IPS-20b (cell line): ENCODE measurements around the gene CEMIP.

ENCODE experiments used
- H3K27ac ChIP-seq: one replicate; pipeline ENCODE4 v1.5.1; 2013; ENCODE audit warnings: low read length
- H3K27me3 ChIP-seq: 2 replicates; pipeline ENCODE4 v1.6.1; 2013; ENCODE audit warnings: mild to moderate bottlenecking, low read length, inconsistent platforms; ENCODE audit not compliant: insufficient read depth
- H3K36me3 ChIP-seq: 2 replicates; pipeline ENCODE4 v1.6.1; 2013; ENCODE audit warnings: low read depth, mild to moderate bottlenecking, inconsistent platforms, low read length, moderate library complexity; ENCODE audit not compliant: insufficient read depth
- H3K4me1 ChIP-seq: 2 replicates; pipeline ENCODE4 v1.6.1; 2013; ENCODE audit warnings: mild to moderate bottlenecking, control low read depth, inconsistent platforms, low read length, moderate library complexity; ENCODE audit not compliant: insufficient read depth
- H3K4me3 ChIP-seq: 2 replicates; pipeline ENCODE4 v1.5.1; 2013; ENCODE audit warnings: mild to moderate bottlenecking, low read length, inconsistent platforms
- H3K9ac ChIP-seq: 2 replicates; pipeline ENCODE4 v1.6.1; 2013; ENCODE audit warnings: low read depth, mild to moderate bottlenecking, inconsistent platforms, low read length, moderate library complexity
- H3K9me3 ChIP-seq: 2 replicates; pipeline ENCODE4 v1.6.1; 2013; ENCODE audit warnings: mild to moderate bottlenecking, low read depth, low read length, inconsistent platforms; ENCODE audit not compliant: insufficient read depth

Gene CEMIP

DNA sequence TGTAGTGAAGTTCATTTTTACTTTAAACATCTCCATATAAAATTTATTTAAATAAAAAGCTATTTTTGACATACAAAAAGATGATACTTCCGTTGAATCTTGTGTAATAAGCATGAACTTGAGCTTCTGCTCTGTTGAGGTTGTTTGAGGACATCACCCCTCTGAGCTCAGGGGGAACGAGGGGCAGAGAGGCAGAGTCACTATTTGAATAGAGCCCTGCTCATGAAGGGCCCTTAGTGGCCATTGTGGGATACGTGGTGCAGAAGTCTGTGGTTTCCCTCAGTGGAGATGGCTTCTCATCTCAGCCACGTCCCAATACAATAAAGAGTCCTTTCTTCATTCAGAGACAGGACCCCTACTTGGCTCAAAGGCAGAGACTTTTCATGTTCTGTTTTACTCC is 10.6 kb downstream of the CEMIP start:
- H3K27me3 ChIP-seq, result no peaks in the 10 kb centered on the region; the same call in 1 of the 2 replicates
- no peaks in the 10 kb centered on the region for H3K36me3 ChIP-seq
- no peak overlapping the region for H3K4me3 ChIP-seq
- H3K27ac ChIP-seq, result no peak overlapping the region
- no peak overlapping the region for H3K9ac ChIP-seq
- no peaks in the 10 kb centered on the region for H3K9me3 ChIP-seq
- H3K4me1 ChIP-seq, result no peaks in the 10 kb centered on the region

DNA sequence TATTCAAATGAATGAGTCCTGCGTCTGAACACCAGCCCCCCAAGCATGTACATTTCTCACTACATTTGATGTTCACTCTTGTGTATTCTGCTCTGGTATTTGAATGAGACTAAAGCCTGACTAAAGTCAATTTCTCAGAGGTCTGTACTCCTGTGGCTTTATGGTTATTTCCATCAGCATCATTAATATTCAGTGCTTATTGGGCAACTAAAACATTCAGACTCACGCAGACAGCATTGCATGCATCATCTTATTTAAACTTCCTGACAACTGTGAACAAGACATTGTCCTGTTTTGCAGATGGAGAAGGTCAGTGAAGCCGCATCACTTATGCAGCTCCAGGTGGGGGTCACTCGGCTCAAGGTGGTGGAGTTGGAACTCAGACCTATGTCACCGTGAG is 11.1 kb downstream of the CEMIP start:
- Histone ChIP-seq H3K9ac (no peak overlapping the region), H3K36me3 (no peaks in the 10 kb centered on the region), H3K9me3 (no peaks in the 10 kb centered on the region), H3K4me1 (no peaks in the 10 kb centered on the region), H3K27ac (no peak overlapping the region), H3K27me3 (no peaks in the 10 kb centered on the region; the same call in 1 of the 2 replicates), H3K4me3 (no peak overlapping the region)

DNA sequence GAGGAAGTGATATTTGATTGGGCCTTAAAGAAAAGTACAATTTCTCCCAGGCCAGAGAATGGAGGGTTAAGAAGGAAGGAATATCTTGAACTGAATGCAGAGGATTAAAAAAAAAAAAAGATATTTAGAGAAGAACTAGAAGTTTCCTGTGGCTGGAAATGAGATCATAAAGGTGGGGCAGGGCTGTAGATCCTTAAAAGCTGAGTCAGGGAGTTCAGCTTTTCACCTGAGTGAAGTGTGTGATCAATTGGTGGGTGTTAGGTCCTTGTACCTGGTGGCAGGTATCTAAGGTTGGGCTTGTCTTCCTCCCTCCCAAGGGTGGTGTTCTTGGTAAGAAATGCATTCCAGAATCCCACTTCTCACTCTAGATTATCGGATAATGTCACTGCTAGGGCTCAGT is 11.8 kb downstream of the CEMIP start:
- no peaks in the 10 kb centered on the region for H3K36me3 ChIP-seq
- no peaks in the 10 kb centered on the region for H3K27me3 ChIP-seq
- no peaks in the 10 kb centered on the region for H3K9me3 ChIP-seq
- H3K4me1 ChIP-seq, result no peaks in the 10 kb centered on the region
- no peak overlapping the region for H3K4me3 ChIP-seq
- H3K9ac ChIP-seq, result no peak overlapping the region
- no peak overlapping the region for H3K27ac ChIP-seq

DNA sequence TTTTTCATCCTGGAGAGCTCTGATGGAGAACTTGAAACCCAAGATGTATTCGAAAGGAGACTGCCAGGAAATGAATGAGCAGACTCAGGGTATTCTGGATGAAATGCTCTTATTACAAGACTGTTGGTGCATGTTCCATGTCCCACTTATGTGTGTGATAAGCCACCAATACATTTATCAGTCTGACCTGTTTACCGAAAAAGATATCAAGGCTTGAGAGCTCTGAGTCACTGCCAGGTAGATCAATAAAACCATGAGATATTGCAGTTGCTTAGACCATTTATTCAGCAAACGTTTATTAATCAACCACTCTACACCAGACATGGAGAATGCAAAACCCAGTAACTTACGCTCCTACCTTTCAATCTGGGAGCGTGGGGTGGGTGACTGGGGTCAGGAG is 17.2 kb downstream of the CEMIP start:
- H3K27me3 ChIP-seq, result peaks cover 5% of the 10 kb centered on the region; the same call in 1 of the 2 replicates
- no peaks in the 10 kb centered on the region for H3K9me3 ChIP-seq
- no peaks in the 10 kb centered on the region for H3K36me3 ChIP-seq
- no peak overlapping the region for H3K27ac ChIP-seq
- no peaks in the 10 kb centered on the region for H3K4me1 ChIP-seq
- no peak overlapping the region for H3K9ac ChIP-seq
- no peak overlapping the region for H3K4me3 ChIP-seq

DNA sequence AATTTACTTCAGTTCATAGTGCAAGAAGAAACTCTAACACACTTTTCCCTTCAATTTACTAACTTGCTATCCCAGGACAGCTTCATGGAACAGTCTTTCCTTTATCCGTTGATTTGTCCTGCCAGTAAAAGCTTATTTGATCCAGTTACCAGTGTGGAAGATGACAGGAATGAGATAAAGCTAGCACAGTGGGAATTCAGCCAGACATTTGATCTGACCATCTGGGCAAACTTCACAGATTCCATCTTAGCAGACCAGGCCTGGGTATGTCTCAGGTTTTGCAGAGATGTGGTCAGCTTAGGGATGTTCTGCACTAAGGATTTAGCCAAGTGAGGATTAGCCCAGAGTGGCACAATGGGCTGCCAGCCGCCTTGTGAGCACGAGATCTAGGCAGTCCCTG is 19.7 kb downstream of the CEMIP start:
- no peak overlapping the region for H3K9ac ChIP-seq
- no peaks in the 10 kb centered on the region for H3K4me1 ChIP-seq
- H3K9me3 ChIP-seq, result no peaks in the 10 kb centered on the region
- H3K36me3 ChIP-seq, result no peaks in the 10 kb centered on the region
- no peak overlapping the region for H3K4me3 ChIP-seq
- H3K27ac ChIP-seq, result no peak overlapping the region
- H3K27me3 ChIP-seq, result peaks cover 5% of the 10 kb centered on the region; the same call in 1 of the 2 replicates

DNA sequence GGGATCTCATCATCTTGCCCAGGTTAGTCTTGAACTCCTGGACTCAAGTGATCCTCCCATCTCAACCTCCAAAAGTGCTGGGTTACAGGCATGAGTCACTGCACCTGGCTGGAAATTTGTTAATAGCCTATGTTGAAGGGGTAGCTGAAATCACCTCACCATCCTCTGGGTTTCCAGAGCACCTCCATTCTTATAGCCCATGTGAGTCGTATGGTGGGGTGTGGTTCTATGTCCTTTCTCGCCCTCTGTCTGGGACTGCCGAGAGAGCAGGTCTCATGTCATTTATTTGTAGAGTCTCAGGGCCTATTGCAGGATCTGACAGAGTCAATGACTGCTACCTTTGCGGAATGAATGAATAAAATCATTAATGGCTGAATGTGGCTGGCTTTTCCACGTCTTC is 20.9 kb downstream of the CEMIP start:
- Histone ChIP-seq H3K9me3 (no peaks in the 10 kb centered on the region), H3K9ac (no peak overlapping the region), H3K27me3 (peaks cover 13% of the 10 kb centered on the region), H3K4me3 (no peak overlapping the region), H3K4me1 (0 out of 2 replicates have a peak, but pooled peaks cover 5% of the 10 kb centered on the region), H3K36me3 (no peaks in the 10 kb centered on the region), H3K27ac (no peak overlapping the region)

DNA sequence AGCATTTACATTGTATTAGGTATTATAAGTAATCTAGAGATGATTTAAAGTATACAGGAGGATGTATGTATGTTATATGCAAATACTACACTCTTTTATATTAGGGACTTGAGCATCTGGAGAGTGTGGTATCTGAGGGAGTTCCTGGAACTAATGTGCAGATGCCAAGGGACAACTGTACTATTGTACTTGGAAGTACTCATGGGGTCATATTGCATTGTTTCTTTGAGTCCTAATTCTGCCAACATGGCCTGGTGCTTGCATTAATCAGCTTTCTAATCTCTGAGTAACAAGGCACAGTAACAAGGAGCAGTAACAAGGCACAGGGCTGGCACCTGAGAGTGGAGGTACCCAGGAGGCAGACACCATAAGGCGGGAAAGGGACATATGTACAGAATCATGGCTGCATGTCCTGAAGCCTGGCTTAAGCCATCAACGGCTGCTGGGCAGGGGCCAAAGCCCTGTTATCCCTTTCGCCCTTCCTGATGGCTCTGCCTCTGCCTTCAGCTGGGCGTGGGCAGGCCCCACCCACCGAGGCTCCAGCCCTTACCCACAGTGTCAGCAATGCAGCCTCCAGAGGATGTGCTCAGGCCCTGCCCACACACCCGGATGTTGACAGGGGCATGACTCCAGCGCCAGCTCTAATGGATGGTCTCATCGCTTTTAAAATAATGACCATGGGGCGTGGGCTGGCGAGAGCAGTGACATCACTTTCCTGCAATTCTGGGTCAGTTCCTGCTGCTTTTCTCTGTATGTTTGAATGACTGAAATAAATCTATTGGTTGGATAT is 22.9 kb downstream of the CEMIP start:
- Histone ChIP-seq H3K36me3 (no peaks in the 10 kb centered on the region), H3K27ac (no peak overlapping the region), H3K4me3 (no peak overlapping the region), H3K27me3 (peaks cover 13% of the 10 kb centered on the region), H3K9ac (no peak overlapping the region), H3K9me3 (no peaks in the 10 kb centered on the region), H3K4me1 (0 out of 2 replicates have a peak, but pooled peaks cover 7% of the 10 kb centered on the region)

DNA sequence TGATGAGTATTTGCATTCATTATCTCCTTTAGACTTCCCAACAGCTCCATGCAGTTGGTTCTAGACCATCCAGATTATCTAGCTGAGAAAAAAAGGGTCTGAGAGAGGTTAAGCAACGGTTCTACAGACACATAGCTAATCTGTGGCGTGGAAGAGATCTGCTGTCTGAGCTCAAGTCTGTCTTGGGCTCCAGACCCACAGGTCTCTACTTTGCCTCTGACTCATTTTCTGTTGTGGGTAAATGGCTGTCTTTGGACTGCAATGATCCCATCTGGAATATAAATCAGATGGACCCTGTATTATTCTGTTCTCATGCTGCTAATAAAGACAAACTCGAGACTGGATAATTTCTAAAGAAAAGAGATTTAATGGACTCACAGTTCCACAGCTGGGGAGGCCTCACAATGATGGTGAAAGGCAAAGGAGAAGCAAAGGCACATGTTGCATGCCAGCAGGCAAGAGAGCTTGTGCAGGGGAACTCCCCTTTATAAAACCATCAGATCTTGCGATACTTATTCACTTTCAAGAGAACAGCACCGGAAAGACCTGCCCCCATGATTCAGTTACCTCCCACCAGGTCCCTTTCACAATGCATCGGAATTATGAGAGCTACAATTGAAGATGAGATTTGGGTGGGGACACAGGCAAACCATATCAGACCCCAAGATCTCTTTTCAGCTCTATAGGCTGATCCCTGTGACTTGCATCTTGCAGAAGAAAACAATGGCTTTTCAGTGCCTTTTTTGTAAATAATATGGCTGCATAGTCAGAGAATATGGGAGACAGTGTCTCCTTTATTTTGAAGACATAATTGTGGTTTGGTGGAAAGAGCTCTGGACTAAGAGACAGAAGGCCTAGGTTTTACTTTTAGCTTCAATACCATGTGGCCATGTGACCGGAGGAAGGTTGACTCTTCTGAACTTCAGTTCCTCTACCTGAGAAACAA is 24.7 kb downstream of the CEMIP start:
- Histone ChIP-seq H3K4me1 (0 out of 2 replicates have a peak, but pooled peaks cover 7% of the 10 kb centered on the region), H3K9me3 (no peaks in the 10 kb centered on the region), H3K9ac (no peak overlapping the region), H3K27me3 (peaks cover 8% of the 10 kb centered on the region; the same call in 1 of the 2 replicates), H3K27ac (no peak overlapping the region), H3K36me3 (no peaks in the 10 kb centered on the region), H3K4me3 (no peak overlapping the region)

DNA sequence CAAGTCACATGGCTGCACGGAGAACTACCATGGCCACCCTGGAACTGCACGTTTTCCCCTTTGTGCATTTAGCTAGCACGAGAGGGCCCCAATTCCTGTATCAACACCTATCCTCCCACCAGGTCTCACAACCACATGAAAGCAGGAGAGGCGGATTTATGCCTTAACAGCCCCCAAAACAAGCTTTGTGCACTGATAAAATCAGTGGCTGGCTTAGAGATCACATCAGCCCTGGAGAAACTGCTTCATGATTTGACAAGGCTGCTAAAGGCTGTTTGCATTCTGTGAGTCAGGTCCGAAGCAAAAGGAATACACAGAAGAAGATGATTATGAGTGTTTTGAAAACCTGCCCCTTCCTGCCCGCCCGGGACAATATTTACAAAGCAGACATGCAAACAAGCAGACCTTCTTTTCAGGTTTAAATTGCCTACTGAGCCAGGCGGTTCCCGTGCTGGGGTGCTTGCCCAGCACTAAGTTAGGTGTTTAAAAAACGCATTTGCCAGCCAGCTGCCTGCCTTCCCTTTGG is 25.9 kb downstream of the CEMIP start:
- H3K9ac ChIP-seq, result no peak overlapping the region
- H3K27me3 ChIP-seq, result peaks cover 8% of the 10 kb centered on the region; the same call in 1 of the 2 replicates
- no peak overlapping the region for H3K4me3 ChIP-seq
- H3K27ac ChIP-seq, result no peak overlapping the region
- H3K36me3 ChIP-seq, result no peaks in the 10 kb centered on the region
- no peaks in the 10 kb centered on the region for H3K9me3 ChIP-seq
- H3K4me1 ChIP-seq, result 0 out of 2 replicates have a peak, but pooled peaks cover 7% of the 10 kb centered on the region

DNA sequence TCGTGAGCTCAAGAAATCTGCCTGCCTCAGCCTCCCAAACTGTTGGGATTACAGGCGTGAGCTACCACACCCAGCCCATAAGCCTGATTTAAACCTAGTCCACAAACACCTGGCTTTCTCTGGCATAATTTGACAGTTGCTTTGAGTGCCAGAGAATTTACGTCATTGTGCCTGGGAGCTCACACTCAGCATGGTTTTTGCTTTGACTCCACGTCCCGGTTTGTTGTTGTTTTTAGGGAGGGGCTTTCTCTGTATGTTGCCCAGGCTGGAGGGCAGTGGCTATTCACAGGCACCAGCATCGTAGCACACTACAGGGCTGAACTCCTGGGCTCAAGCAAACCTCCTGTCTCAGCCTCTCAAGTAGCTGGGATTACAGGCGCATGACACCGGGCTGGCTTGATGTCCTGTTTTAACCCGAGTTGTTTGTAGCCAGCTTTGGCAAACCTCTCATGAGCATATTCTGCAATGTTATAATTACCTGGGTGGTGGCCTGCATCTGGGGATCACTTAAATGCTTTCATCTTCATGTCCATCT is 32.7 kb downstream of the CEMIP start:
- Histone ChIP-seq H3K27ac (no peak overlapping the region), H3K9me3 (no peaks in the 10 kb centered on the region), H3K36me3 (no peaks in the 10 kb centered on the region), H3K4me1 (no peaks in the 10 kb centered on the region; the same call in 1 of the 2 replicates), H3K4me3 (no peak overlapping the region), H3K27me3 (no peaks in the 10 kb centered on the region), H3K9ac (no peak overlapping the region)

DNA sequence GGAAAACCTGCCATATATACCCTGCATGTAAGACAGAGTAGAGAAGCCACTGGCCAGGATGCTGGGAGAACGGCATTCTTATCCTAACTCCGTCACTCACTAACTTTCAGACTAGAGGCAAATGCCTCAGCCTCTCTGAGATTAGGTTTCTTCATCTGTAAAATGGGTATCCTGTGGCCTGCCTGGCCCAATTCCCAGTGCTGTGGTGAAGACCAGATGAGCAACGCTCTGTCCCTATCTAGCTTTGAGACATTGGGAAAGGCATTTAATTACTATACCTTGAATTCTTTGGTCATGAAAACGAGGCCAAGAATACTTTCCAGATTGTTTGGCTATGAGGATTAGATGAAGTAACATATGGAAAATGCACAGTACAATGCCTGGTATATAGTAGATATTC is 35.9 kb downstream of the CEMIP start:
- Histone ChIP-seq H3K9me3 (no peaks in the 10 kb centered on the region), H3K4me3 (no peak overlapping the region), H3K9ac (no peak overlapping the region), H3K4me1 (no peaks in the 10 kb centered on the region; the same call in 1 of the 2 replicates), H3K36me3 (no peaks in the 10 kb centered on the region), H3K27ac (no peak overlapping the region), H3K27me3 (no peaks in the 10 kb centered on the region)
